Thoracic aorta (tissue), 2 donors: ENCODE data around the gene ZNF423. TPM values are rescaled to one million over a fixed set of nuclear protein-coding genes. Genes with fewer than 3 reads are reported as not detected.

Experiments
- ATAC-seq: fragments of 150-250 bp; one replicate; pipeline ENCODE4 v1.8.0; 2017; ENCODE audit warnings: low read depth; ENCODE audit not compliant: insufficient number of reproducible peaks, low FRiP score
- DNase-seq: peaks from one replicate; pipeline ENCODE4 v3.0.0-alpha.2; 2020; ENCODE audit warnings: low spot score
- H3K27ac ChIP-seq, 2 donors: fragments of 200-600 bp; sonication (generic); 1 replicate in 1 of 2; 2 replicates in 1 of 2; pipeline ENCODE4 v1.5.1; 2016; ENCODE audit warnings: mild to moderate bottlenecking in 2 of 2, moderate library complexity in 2 of 2
- H3K27me3 ChIP-seq: fragments of 200-600 bp; sonication (generic); replicated peaks from 2 replicates; pipeline ENCODE4 v1.6.0; 2016; ENCODE audit warnings: mild to moderate bottlenecking; ENCODE audit not compliant: insufficient read depth
- H3K36me3 ChIP-seq: fragments of 200-600 bp; sonication (generic); one replicate; pipeline ENCODE4 v1.5.1; 2016
- H3K4me1 ChIP-seq, 2 donors: fragments of 200-600 bp; sonication (generic); 1 replicate in 1 of 2; 2 replicates in 1 of 2; pipeline versions ENCODE4 v1.5.1 to v1.6.0; 2016; ENCODE audit warnings: low read depth in 2 of 2, mild to moderate bottlenecking in 1 of 2; ENCODE audit not compliant: control insufficient read depth in 1 of 2
- H3K4me3 ChIP-seq: fragments of 200-600 bp; sonication (generic); 2 replicates; pipeline ENCODE4 v1.5.1; 2016; ENCODE audit warnings: mild to moderate bottlenecking
- H3K9me3 ChIP-seq: fragments of 200-600 bp; sonication (generic); 2 replicates; pipeline ENCODE4 v1.5.1; 2016
- CTCF ChIP-seq: fragments of 200-600 bp; sonication (generic); IDR thresholded peaks from one replicate; pipeline ENCODE4 v1.5.1; 2019; ENCODE audit warnings: antibody characterized with exemption
- total RNA-seq, 2 donors: library from RNA; depleted of rRNA; stranded (reverse); fragments of >200 nt; gene quantifications; one replicate each; pipeline versions ENCODE4 v1.1.0 to v1.2.3, GENCODE V29; 2016

Gene ZNF423
- total RNA-seq, 2 donors from 2014 or later: 16.2 to 22.9 TPM

GRCh38 chr16:49496656-49497055 lies 359.3 kb downstream of the ZNF423 start:
- DNase-seq: no peak

GRCh38 chr16:49495596-49496355 lies 360.1 kb downstream of the ZNF423 start:
- Histone ChIP-seq H3K4me1 (peaks cover 0 to 12% of the 10 kb centered on the region in 2 donors), H3K27ac (no peak overlapping the region), H3K36me3 (no peaks in the 10 kb centered on the region), H3K9me3 (no peaks in the 10 kb centered on the region), H3K27me3 (no peaks in the 10 kb centered on the region), H3K4me3 (no peak overlapping the region)
- no peak for TF ChIP-seq CTCF
- ATAC-seq (no peak), DNase-seq (no peak)

More at GRCh38 chr16:49496656-49497055, 359.3 kb downstream of the ZNF423 start:
- Histone ChIP-seq H3K4me3 (no peak overlapping the region), H3K36me3 (no peaks in the 10 kb centered on the region), H3K27ac (no peak overlapping the region), H3K4me1 (peaks cover 0 to 9% of the 10 kb centered on the region in 2 donors), H3K27me3 (no peaks in the 10 kb centered on the region), H3K9me3 (no peaks in the 10 kb centered on the region)
- no peak for ATAC-seq
- TF ChIP-seq CTCF: no peak

DNA sequence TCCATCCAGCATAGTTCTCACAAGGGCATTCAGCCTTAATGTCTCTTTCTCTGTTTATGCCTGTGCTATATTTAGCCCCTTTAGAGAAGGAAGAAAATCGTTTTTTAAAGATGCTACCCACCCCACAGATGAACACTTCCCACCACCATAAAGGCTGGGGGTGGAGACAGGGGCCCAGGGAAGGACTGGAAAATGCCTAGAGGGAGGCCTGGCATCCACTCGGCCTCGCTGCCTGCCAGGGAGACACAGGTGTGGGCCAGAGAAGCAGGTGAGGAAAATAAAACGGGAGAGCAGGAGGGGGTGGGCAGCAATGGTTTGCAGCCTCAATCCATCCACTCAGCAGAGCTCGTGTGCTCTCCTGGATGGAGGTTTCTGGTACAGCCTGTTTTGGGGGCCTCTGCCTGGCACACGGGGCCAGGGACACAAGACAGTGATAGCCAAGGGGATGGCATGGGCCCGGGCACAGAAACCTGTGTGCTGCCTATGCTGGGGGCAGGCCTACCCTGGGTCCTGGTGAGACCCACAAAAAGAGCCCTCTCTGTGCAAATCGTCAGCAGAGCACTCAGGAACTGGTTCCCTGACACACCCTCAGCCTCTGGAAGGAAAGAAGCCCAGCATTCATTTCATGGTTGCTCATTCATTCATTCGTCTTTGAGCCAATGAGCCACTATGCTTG lies 360.9 kb downstream of the ZNF423 start:
- Histone ChIP-seq H3K4me1 (peaks cover 0 to 12% of the 10 kb centered on the region in 2 donors), H3K9me3 (no peaks in the 10 kb centered on the region), H3K36me3 (no peaks in the 10 kb centered on the region), H3K4me3 (no peak overlapping the region), H3K27me3 (no peaks in the 10 kb centered on the region), H3K27ac (no peak overlapping the region)
- DNase-seq: no peak
- ATAC-seq: no peak
- no peak for TF ChIP-seq CTCF

DNA sequence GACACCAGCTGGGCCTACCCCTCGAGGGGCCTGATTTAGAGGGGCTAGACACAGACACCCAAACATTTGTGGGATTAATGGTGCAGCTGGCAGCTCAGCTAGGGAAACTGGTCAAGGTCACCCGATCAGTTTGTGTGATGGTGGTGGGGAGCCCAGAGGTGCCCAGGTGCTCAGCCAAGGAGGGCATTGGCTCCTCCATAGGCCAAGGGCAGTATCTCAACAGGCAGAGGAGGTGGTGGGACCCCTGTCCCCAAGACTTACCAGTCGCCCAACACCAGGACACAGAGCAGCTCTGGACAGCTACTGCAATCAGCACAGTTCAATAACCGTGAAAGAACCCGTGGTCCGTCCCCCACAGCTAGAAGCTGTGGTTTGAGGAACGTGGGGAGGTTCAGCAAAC lies 361.4 kb downstream of the ZNF423 start:
- no peak for DNase-seq
- H3K27me3 ChIP-seq: no peaks in the 10 kb centered on the region
- H3K4me1 ChIP-seq: peaks cover 0 to 12% of the 10 kb centered on the region in 2 donors
- no peaks in the 10 kb centered on the region for H3K36me3 ChIP-seq
- H3K4me3 ChIP-seq: no peak overlapping the region
- no peak overlapping the region for H3K27ac ChIP-seq
- no peaks in the 10 kb centered on the region for H3K9me3 ChIP-seq
- TF ChIP-seq CTCF: no peak
- no peak for ATAC-seq

- no peak for TF ChIP-seq CTCF
- Histone ChIP-seq H3K36me3 (no peaks in the 10 kb centered on the region), H3K27ac (no peak overlapping the region), H3K4me3 (no peak overlapping the region), H3K4me1 (peaks cover 0 to 12% of the 10 kb centered on the region in 2 donors), H3K27me3 (no peaks in the 10 kb centered on the region), H3K9me3 (no peaks in the 10 kb centered on the region)
- ATAC-seq (no peak), DNase-seq (no peak)
Observed at GRCh38 chr16:49493836-49494235, 362.1 kb downstream of the ZNF423 start.
